Ovary (tissue), 9 donors: ENCODE data around the gene PIGL. TPM values are rescaled to one million over a fixed set of nuclear protein-coding genes. Genes with fewer than 3 reads are reported as not detected.

Experiments used
- DNase-seq, 5 donors: peaks; one replicate each; pipeline ENCODE4 v3.0.0-alpha.2; 2019 to 2020
- H3K27ac ChIP-seq, 2 donors: fragments of 200-600 bp; one replicate each; pipeline versions ENCODE4 v1.5.1 to v1.8.0; 2019 to 2022
- H3K27me3 ChIP-seq: fragments of 200-600 bp; one replicate; pipeline ENCODE4 v1.8.0; 2022
- H3K36me3 ChIP-seq: fragments of 200-600 bp; sonication (generic); one replicate; pipeline ENCODE4 v1.5.1; 2019
- H3K4me1 ChIP-seq: one replicate; pipeline ENCODE4 v1.8.1; 2013; ENCODE audit warnings: mild to moderate bottlenecking, moderate library complexity; ENCODE audit not compliant: insufficient read depth
- H3K4me3 ChIP-seq: fragments of 200-600 bp; sonication (generic); one replicate; pipeline ENCODE4 v1.5.1; 2017
- H3K9me3 ChIP-seq, 2 donors: fragments of 200-600 bp in 1 of 2; sonication (generic) in 1 of 2; one replicate each; pipeline versions ENCODE4 v1.5.1 to v1.8.1; 2013 to 2019; ENCODE audit warnings: mild to moderate bottlenecking in 1 of 2, moderate library complexity in 1 of 2
- CTCF ChIP-seq, 3 donors: fragments of 450-650 bp in 2 of 3; fragments of 200-600 bp in 1 of 3; IDR thresholded peaks; one replicate each; pipeline versions ENCODE4 v1.5.1 to v1.8.0; 2016 to 2022; ENCODE audit warnings: antibody characterized with exemption in 3 of 3, mild to moderate bottlenecking in 1 of 3
- EP300 ChIP-seq: sonication (generic); formaldehyde crosslinking; IDR thresholded peaks from one replicate; pipeline ENCODE4 v1.6.1; 2017; ENCODE audit warnings: antibody characterized with exemption
- POLR2A ChIP-seq: fragments of 450-650 bp; IDR thresholded peaks from one replicate; pipeline ENCODE4 v1.6.1; 2017; ENCODE audit warnings: antibody characterized with exemption, mild to moderate bottlenecking, moderate library complexity
- WGBS, 3 donors: extraction: QIAGEN DNeasy Blood & Tissue Kit in 1 of 3; methylation state at CpG; one replicate each; pipeline versions ENCODE4 v1.1.5 to v1.1.7; 2013 to 2017; 5-methylcytosine and 5-hydroxymethylcytosine counted together
- intact Hi-C, 4 donors: fragments of 100-400 bp; cut with DNase I; formaldehyde crosslinking; loops; one replicate each; pipeline versions ENCODE4 v1.11.0 to v1.15.1; 2022 to 2023
- polyA plus RNA-seq, 2 donors: library from polyadenylated mRNA; stranded (reverse); fragments of 200-250 nt in 1 of 2; fragments of 350-450 nt in 1 of 2; fragmentation: Illumina TruSeq in 1 of 2; extraction: RNeasy Lipid Tissue Mini Kit (QIAGEN cat#74804) in 1 of 2; gene quantifications; one replicate each; pipeline ENCODE4 v1.2.3, GENCODE V29; 2013 to 2014
- total RNA-seq, 7 donors: library from RNA; depleted of rRNA in 2 of 7; stranded (reverse); fragments of >200 nt in 2 of 7; fragmentation: NEBNext Ultra II Directional in 3 of 7; extraction: Animal tissue kit (Norgen Biotek cat#: 25700) in 3 of 7; gene quantifications; one replicate each; pipeline versions ENCODE4 v1.1.0 to v1.2.4, GENCODE V29; 2016 to 2023
- donor health status: DM: no; HTN: no; CAD: no; lungs with moderate emphysema.
- donor health status: DM: no; HTN: no; CAD: no.
- donor health status: Bipolar disorder and iron deficiency.
- donor health status: DM: yes; HTN: yes; CAD: no.
- donor health status: DM: no; HTN: no; CAD: no.
- donor health status: DM: yes; HTN: yes; CAD: no.

PIGL gene
- total and polyA plus RNA-seq, 9 donors, result 16.1 to 45.2 (median 34.8) TPM

DNA sequence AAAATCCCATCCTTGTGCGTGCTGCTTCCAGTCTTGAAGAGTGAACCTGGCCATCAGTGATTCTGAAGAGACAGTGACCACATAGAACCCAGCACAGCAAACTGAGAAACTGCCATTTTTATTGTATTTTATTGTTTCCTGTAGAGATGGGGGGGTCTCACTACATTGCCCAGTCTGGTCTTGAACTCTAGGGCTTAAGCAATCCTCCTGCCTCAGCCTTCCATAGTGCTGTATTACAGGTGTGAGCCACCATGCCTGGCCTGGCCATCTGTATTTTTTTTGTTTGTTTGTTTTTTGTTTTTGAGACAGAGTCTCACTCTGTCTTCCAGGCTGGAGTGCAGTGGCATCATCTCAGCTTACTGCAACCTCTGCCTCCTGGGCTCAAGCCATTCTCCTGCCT, 122.4 kb downstream of the PIGL start:
- Histone ChIP-seq H3K27ac (no peak overlapping the region), H3K27me3 (no peaks in the 10 kb centered on the region), H3K4me1 (no peaks in the 10 kb centered on the region), H3K4me3 (no peak overlapping the region), H3K9me3 (no peaks in the 10 kb centered on the region), H3K36me3 (no peaks in the 10 kb centered on the region)
- TF ChIP-seq POLR2A, result no peak
- TF ChIP-seq CTCF (IDR thresholded peaks at IDR 0.05), result no peak
- TF ChIP-seq EP300, result no peak
- WGBS, 3 donors, result 94 to 96% (median 95%) methylated on average over 1 of the region's 1 CpG
- intact Hi-C loops, result no loop called here
- no peak for DNase-seq

DNA sequence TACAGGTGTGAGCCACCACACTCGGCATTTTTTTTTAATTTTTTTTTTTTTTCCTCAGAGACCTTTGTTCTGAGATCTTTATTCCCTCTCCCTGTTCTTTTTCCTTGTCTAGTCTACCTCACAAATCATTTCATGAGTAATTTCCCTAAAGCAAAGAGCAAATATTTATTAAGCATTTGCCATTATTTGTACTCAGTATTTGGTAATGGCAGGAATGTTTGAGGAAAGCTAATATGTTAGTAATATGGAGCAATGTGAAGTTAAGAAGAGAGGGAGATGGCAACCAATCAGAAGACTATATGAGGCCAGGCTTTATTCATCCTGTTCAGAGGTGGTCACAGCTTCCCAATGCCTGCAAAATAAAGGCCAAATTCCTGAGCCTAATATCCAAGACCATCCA, 122.9 kb downstream of the PIGL start:
- TF ChIP-seq EP300 (no peak), CTCF (IDR thresholded peaks at IDR 0.05) (no peak), POLR2A (no peak)
- no peaks in the 10 kb centered on the region for H3K4me1 ChIP-seq
- H3K36me3 ChIP-seq, result no peaks in the 10 kb centered on the region
- H3K9me3 ChIP-seq, result no peaks in the 10 kb centered on the region
- intact Hi-C loops, result no loop called here
- 90 to 100% (median 90%) methylated on average over 1 of the region's 1 CpG for WGBS, 3 donors
- H3K27ac ChIP-seq, result no peak overlapping the region
- no peak overlapping the region for H3K4me3 ChIP-seq
- H3K27me3 ChIP-seq, result no peaks in the 10 kb centered on the region
- no peak for DNase-seq

GRCh38 chr17:16342979-16343378, 126.0 kb downstream of the PIGL start:
- Histone ChIP-seq H3K27me3 (no peaks in the 10 kb centered on the region), H3K4me1 (no peaks in the 10 kb centered on the region), H3K27ac (no peak overlapping the region), H3K9me3 (no peaks in the 10 kb centered on the region), H3K36me3 (no peaks in the 10 kb centered on the region), H3K4me3 (no peak overlapping the region)
- intact Hi-C loops, result no loop called here
- TF ChIP-seq POLR2A (no peak), EP300 (no peak), CTCF (IDR thresholded peaks at IDR 0.05) (no peak)
- WGBS, 3 donors, result 82 to 93% (median 85%) methylated on average over 4 of the region's 4 CpGs
- DNase-seq, result no peak

GRCh38 chr17:16343569-16343968, 126.6 kb downstream of the PIGL start:
- 91 to 98% (median 93%) methylated on average over 3 of the region's 3 CpGs for WGBS, 3 donors
- intact Hi-C loops, result no loop called here
- DNase-seq, result no peak
- TF ChIP-seq EP300, result no peak
- TF ChIP-seq POLR2A, result no peak
- TF ChIP-seq CTCF (IDR thresholded peaks at IDR 0.05), result no peak
- H3K9me3 ChIP-seq, result no peaks in the 10 kb centered on the region
- H3K4me1 ChIP-seq, result no peaks in the 10 kb centered on the region
- H3K27me3 ChIP-seq, result no peaks in the 10 kb centered on the region
- H3K4me3 ChIP-seq, result no peak overlapping the region
- no peaks in the 10 kb centered on the region for H3K36me3 ChIP-seq
- H3K27ac ChIP-seq, result no peak overlapping the region

DNA sequence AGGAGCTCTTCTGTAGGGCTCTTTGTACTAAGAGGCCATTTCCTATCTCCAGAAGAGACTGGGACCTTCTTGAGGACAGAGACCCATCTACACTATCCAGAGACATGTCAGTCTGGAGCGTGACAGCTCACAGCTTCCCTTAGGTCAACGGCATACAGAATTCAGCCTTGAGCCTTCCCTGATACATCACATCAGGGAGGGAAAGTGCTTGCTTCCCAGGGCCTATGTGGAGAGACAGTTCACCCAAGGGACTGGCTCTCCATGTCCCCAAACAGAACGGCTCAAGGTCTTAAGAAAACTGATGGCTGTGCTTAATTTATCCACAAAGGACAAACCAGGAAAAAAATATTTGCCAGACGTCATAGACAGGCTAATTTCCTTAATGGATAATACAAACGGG, 128.6 kb downstream of the PIGL start:
- Histone ChIP-seq H3K36me3 (no peaks in the 10 kb centered on the region), H3K4me3 (no peak overlapping the region), H3K27ac (no peak overlapping the region), H3K9me3 (no peaks in the 10 kb centered on the region), H3K4me1 (no peaks in the 10 kb centered on the region), H3K27me3 (no peaks in the 10 kb centered on the region)
- DNase-seq, result no peak
- intact Hi-C loops, result no loop called here
- WGBS, 3 donors, result 77 to 80% (median 78%) methylated on average over 5 of the region's 5 CpGs
- no peak for TF ChIP-seq EP300
- TF ChIP-seq POLR2A, result no peak
- TF ChIP-seq CTCF (IDR thresholded peaks at IDR 0.05), result no peak
